HCT116 (cell line): Measurements from ENCODE around the gene DHCR24.

Experiments used
- CEBPB ChIP-seq: IDR thresholded peaks from 2 replicates; pipeline ENCODE4 v1.6.1; 2012; ENCODE audit warnings: low read depth
- EZH2 ChIP-seq: fragments of 200-600 bp; sonication (generic); IDR thresholded peaks from 2 replicates; pipeline ENCODE4 v1.6.1; 2017; ENCODE audit warnings: antibody characterized with exemption, mixed run types
- EZH2phosphoT487 ChIP-seq: fragments of 200-600 bp; IDR thresholded peaks from 2 replicates; pipeline ENCODE4 v1.6.1; 2018; ENCODE audit warnings: antibody characterized with exemption, borderline replicate concordance
- FOSL1 ChIP-seq: IDR thresholded peaks from 2 replicates; pipeline ENCODE4 v1.6.1; 2012; ENCODE audit warnings: low read depth
- JUND ChIP-seq: IDR thresholded peaks from 2 replicates; pipeline ENCODE4 v1.6.1; 2012
- POLR2A ChIP-seq: IDR thresholded peaks from 2 replicates; pipeline ENCODE4 v1.7.0; 2011; ENCODE audit warnings: borderline replicate concordance; ENCODE audit not compliant: insufficient read depth, insufficient read length; ENCODE audit errors: extremely low read depth
- POLR2AphosphoS5 ChIP-seq: IDR thresholded peaks from 2 replicates; pipeline ENCODE4 v1.6.1; 2011; ENCODE audit warnings: mild to moderate bottlenecking, low read depth, low read length, moderate library complexity
- SP1 ChIP-seq: IDR thresholded peaks from 2 replicates; pipeline ENCODE4 v1.6.1; 2012; ENCODE audit warnings: low read depth
- SRF ChIP-seq: IDR thresholded peaks from 2 replicates; pipeline ENCODE4 v1.6.1; 2012; ENCODE audit warnings: low read depth
- YY1 ChIP-seq: IDR thresholded peaks from 2 replicates; pipeline ENCODE4 v1.6.1; 2011; ENCODE audit warnings: low read length, low read depth, moderate library complexity, mild to moderate bottlenecking; ENCODE audit not compliant: insufficient replicate concordance; ENCODE audit errors: extremely low read depth
- ZBTB33 ChIP-seq: IDR thresholded peaks from 2 replicates; pipeline ENCODE4 v1.6.1; 2011; ENCODE audit warnings: mild to moderate bottlenecking, low read length, moderate library complexity; ENCODE audit not compliant: insufficient replicate concordance; ENCODE audit errors: extremely low read depth
- ZFX ChIP-seq: fragments of 450-650 bp; IDR thresholded peaks from 2 replicates; pipeline ENCODE4 v1.6.1; 2017
- TF ChIP-seq, protein P1 (sequence below), 3 experiments: fragments of 200-600 bp in 1 of 3; sonication (generic) in 1 of 3; IDR thresholded peaks in 2 of 3; conservative IDR thresholded peaks in 1 of 3; 2 replicates each; pipeline ENCODE4 v1.5.1; 2012 to 2017; ENCODE audit warnings: low read depth in 2 of 3, low read length in 2 of 3, antibody characterized with exemption in 1 of 3, borderline replicate concordance in 1 of 3, control low read depth in 1 of 3, mild to moderate bottlenecking in 1 of 3, mixed read lengths in 1 of 3, mixed run types in 1 of 3, moderate library complexity in 1 of 3; ENCODE audit not compliant: insufficient read depth in 1 of 3

DNA sequence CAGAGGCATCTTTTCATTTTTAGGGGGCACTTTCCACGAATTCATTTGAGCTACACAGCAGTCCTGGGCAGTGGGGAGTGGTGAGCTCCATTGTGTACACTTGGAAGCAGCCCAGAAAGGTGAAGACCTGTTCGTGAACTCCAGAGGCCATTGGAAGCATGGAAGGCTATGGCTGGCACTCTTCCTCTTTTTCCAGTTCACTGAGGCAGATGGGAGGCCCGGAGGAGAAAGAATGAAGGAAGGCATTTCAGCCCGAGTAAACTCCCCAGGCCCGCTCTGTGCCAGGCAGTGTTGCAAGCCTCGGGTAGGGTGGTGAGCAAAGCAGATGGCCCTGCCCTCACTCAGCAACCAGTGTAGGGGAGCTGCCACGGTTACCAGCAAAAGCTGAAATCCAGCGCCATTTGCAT, 673 bp upstream of the DHCR24 start:
- TF ChIP-seq, protein P1, sequence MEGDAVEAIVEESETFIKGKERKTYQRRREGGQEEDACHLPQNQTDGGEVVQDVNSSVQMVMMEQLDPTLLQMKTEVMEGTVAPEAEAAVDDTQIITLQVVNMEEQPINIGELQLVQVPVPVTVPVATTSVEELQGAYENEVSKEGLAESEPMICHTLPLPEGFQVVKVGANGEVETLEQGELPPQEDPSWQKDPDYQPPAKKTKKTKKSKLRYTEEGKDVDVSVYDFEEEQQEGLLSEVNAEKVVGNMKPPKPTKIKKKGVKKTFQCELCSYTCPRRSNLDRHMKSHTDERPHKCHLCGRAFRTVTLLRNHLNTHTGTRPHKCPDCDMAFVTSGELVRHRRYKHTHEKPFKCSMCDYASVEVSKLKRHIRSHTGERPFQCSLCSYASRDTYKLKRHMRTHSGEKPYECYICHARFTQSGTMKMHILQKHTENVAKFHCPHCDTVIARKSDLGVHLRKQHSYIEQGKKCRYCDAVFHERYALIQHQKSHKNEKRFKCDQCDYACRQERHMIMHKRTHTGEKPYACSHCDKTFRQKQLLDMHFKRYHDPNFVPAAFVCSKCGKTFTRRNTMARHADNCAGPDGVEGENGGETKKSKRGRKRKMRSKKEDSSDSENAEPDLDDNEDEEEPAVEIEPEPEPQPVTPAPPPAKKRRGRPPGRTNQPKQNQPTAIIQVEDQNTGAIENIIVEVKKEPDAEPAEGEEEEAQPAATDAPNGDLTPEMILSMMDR (IDR thresholded peaks at IDR 0.05 in 2 of 3, conservative IDR thresholded peaks at IDR 0.05 in 1 of 3; ENCODE audit: borderline replicate concordance in 1 of 3, insufficient read depth in 1 of 3, low read depth in 2 of 3, low read length in 2 of 3) = no peak
- no peak for TF ChIP-seq EZH2
- TF ChIP-seq POLR2A = no peak
- TF ChIP-seq EZH2phosphoT487 = no peak
- no peak for TF ChIP-seq POLR2AphosphoS5
- TF ChIP-seq CEBPB = no peak
- TF ChIP-seq ZBTB33 = no peak
- TF ChIP-seq FOSL1 = no peak
- no peak for TF ChIP-seq SRF
- TF ChIP-seq ZFX = no peak
- TF ChIP-seq JUND = no peak
- TF ChIP-seq YY1 = no peak
- TF ChIP-seq SP1 = no peak
